Measurements from ENCODE around the gene SLU7. TPM values are rescaled to one million over a fixed set of nuclear protein-coding genes. Genes with fewer than 3 reads are reported as not detected.
"Not testable (repeated sequence)": the region's sequence is repeated elsewhere in the genome, so short reads cannot be mapped to it uniquely, and the experiment has no call there.

The SLU7 gene
- total RNA-seq, 1 experiment from 2014 or later = 75.3 TPM

DNA sequence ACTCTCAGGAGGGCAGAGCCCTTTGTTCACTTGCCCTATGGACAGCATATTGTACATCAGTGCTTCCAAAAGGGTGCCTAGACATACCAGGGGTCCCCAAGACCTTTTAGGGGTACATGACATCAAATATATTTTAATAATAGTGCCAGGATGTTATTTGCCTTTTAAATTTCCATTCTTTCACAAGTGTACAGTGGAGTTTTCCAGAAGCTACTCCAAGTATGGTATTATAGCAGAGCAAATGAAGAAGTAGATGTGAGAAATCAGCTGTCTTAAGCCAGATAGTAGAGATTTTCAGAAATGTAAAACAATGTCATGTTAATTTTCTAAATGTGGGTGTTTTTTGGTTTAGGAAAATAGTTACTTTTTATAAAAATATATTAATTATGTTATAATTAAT lies 18.4 kb upstream of the SLU7 start:
- peaks cover 6% of the 10 kb centered on the region; the same call in 1 of the 2 replicates for H3K4me1 ChIP-seq (replicated peaks; ENCODE audit: insufficient read depth)
- no peak overlapping the region for H3K4me3 ChIP-seq
- H3K27ac ChIP-seq = no peak overlapping the region
- no peak overlapping the region for H2AFZ ChIP-seq
- no peaks in the 10 kb centered on the region for H3K9me2 ChIP-seq (ENCODE audit: insufficient read depth)
- POLR2A ChIA-PET (ENCODE audit: unreplicated experiment) = no interaction called here
- H4K20me1 ChIP-seq (ENCODE audit: insufficient read depth) = no peaks in the 10 kb centered on the region
- intact Hi-C loops (cut with micrococcal nuclease; ENCODE audit: unreplicated experiment) = loop anchor here (5.0 kb wide), 1 partner anchor 350 kb away; no protein-coding TSS in a partner anchor
- H3K27me3 ChIP-seq (ENCODE audit: insufficient read depth, low read depth) = no peaks in the 10 kb centered on the region
- CTCF ChIA-PET = interaction anchor here (0.6 to 0.8 kb wide), 2 partner anchors 13 to 329 kb away, joined by 3 to 5 read pairs; no protein-coding TSS in a partner anchor
- no peak overlapping the region for H3K4me2 ChIP-seq
- BruUV-seq (replicated peaks) = no TSS peak
- H3F3A ChIP-seq (ENCODE audit: insufficient read depth, low read depth) = no peaks in the 10 kb centered on the region
- H3K36me3 ChIP-seq (ENCODE audit: low read depth) = no peaks in the 10 kb centered on the region
- no peaks in the 10 kb centered on the region for H3K79me2 ChIP-seq (ENCODE audit: low read depth)
- TF ChIP-seq EZH2 (IDR thresholded peaks at IDR 0.05; ENCODE audit: low read depth) = no peak
- TF ChIP-seq, protein P1, sequence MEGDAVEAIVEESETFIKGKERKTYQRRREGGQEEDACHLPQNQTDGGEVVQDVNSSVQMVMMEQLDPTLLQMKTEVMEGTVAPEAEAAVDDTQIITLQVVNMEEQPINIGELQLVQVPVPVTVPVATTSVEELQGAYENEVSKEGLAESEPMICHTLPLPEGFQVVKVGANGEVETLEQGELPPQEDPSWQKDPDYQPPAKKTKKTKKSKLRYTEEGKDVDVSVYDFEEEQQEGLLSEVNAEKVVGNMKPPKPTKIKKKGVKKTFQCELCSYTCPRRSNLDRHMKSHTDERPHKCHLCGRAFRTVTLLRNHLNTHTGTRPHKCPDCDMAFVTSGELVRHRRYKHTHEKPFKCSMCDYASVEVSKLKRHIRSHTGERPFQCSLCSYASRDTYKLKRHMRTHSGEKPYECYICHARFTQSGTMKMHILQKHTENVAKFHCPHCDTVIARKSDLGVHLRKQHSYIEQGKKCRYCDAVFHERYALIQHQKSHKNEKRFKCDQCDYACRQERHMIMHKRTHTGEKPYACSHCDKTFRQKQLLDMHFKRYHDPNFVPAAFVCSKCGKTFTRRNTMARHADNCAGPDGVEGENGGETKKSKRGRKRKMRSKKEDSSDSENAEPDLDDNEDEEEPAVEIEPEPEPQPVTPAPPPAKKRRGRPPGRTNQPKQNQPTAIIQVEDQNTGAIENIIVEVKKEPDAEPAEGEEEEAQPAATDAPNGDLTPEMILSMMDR (conservative IDR thresholded peaks at IDR 0.05) = no peak
- H3K9me3 ChIP-seq (ENCODE audit: insufficient read depth, low read depth) = no peaks in the 10 kb centered on the region
- no peak for DNase-seq

DNA sequence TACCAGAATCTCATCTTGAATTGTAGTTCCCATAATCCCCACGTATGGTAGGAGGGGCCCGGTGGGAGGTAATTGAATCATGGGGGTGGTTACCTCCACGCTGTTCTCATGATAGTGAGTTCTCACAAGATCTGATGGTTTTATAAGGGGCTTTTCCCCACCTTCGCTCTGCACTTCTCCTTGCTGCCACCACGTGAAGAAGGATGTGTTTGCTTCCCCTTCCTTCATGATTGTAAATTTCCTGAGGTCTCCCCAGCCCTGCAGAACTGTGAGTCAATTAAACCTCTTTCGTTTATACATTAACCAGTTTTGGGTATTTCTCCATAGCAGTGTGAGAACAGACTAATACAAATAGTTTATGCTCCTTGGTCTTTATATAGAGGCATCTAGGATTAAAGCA lies 17.8 kb upstream of the SLU7 start:
- CTCF ChIA-PET = interaction anchor here (0.8 kb wide), 1 partner anchor 12 kb away, joined by 3 read pairs; no protein-coding TSS in a partner anchor
- not testable (repeated sequence) for H3K27ac ChIP-seq; H3K4me3 ChIP-seq; BruUV-seq (replicated peaks); H3K4me1 ChIP-seq (replicated peaks; ENCODE audit: insufficient read depth); H3F3A ChIP-seq (ENCODE audit: insufficient read depth, low read depth); H3K9me3 ChIP-seq (ENCODE audit: insufficient read depth, low read depth); H4K20me1 ChIP-seq (ENCODE audit: insufficient read depth); H3K27me3 ChIP-seq (ENCODE audit: insufficient read depth, low read depth); H3K79me2 ChIP-seq (ENCODE audit: low read depth); H3K9me2 ChIP-seq (ENCODE audit: insufficient read depth); H3K36me3 ChIP-seq (ENCODE audit: low read depth); H2AFZ ChIP-seq; H3K4me2 ChIP-seq; DNase-seq
- intact Hi-C loops (cut with micrococcal nuclease; ENCODE audit: unreplicated experiment) = loop anchor here (5.0 kb wide), 1 partner anchor 351 kb away; no protein-coding TSS in a partner anchor
- POLR2A ChIA-PET (ENCODE audit: unreplicated experiment) = interaction anchor here (0.7 kb wide), 1 partner anchor 336 kb away, joined by 3 read pairs; no protein-coding TSS in a partner anchor

DNA sequence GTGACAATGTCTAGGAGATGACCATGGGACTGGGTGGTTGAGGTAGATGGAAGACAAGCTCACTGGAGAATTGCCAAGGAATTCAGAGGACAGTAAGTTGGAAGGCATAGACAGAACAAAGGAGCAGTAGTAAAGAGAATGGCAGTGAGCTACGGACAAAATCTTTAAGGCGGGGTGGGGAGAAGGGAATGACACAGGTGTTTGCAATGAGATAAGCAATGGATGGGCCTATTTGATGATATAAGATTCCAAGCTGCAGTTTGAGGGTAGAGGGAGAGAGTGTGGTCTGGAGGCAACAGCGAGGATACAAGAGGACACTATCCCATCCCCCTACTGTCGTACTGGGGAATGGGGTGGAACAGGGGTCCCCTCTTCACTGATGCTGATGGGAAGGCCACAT lies 17.1 kb upstream of the SLU7 start:
- no peaks in the 10 kb centered on the region for H3K36me3 ChIP-seq (ENCODE audit: low read depth)
- no peaks in the 10 kb centered on the region for H3K27me3 ChIP-seq (ENCODE audit: insufficient read depth, low read depth)
- no peaks in the 10 kb centered on the region for H3K79me2 ChIP-seq (ENCODE audit: low read depth)
- H3K9me2 ChIP-seq (ENCODE audit: insufficient read depth) = no peaks in the 10 kb centered on the region
- no peaks in the 10 kb centered on the region for H3K9me3 ChIP-seq (ENCODE audit: insufficient read depth, low read depth)
- CTCF ChIA-PET = no interaction called here
- intact Hi-C loops (cut with micrococcal nuclease; ENCODE audit: unreplicated experiment) = loop anchor here (5.0 kb wide), 1 partner anchor 351 kb away; no protein-coding TSS in a partner anchor
- H4K20me1 ChIP-seq (ENCODE audit: insufficient read depth) = no peaks in the 10 kb centered on the region
- no peak overlapping the region for H3K4me2 ChIP-seq
- no peak overlapping the region for H3K27ac ChIP-seq
- DNase-seq = no peak
- TF ChIP-seq, protein P1 (conservative IDR thresholded peaks at IDR 0.05) = no peak
- no peak for TF ChIP-seq EZH2 (IDR thresholded peaks at IDR 0.05; ENCODE audit: low read depth)
- H3K4me3 ChIP-seq = no peak overlapping the region
- no peak overlapping the region for H2AFZ ChIP-seq
- H3K4me1 ChIP-seq (replicated peaks; ENCODE audit: insufficient read depth) = peaks cover 6% of the 10 kb centered on the region; the same call in 1 of the 2 replicates
- no TSS peak for BruUV-seq (replicated peaks)
- no peaks in the 10 kb centered on the region for H3F3A ChIP-seq (ENCODE audit: insufficient read depth, low read depth)
- POLR2A ChIA-PET (ENCODE audit: unreplicated experiment) = interaction anchor here (0.7 kb wide), 1 partner anchor 337 kb away, joined by 3 read pairs; no protein-coding TSS in a partner anchor

DNA sequence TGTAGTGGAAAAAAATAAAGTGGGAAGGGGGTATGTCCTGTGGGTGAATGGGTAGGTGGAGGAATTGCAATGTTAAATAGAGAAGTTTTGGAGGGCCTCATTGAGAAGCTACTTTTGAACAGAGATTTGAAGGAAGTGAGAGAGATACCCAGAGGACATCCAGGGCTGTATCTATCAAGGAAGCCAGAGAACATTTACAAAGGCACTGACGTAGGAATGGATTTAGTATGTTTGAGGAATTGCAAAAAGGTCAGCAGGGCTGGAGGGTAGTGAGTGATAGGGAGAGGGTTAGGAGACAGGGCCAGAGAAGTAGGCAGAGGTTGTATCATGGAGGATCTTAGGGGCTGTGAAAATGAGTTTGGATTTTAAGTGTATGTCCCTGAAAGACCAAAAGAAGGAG lies 16.7 kb upstream of the SLU7 start:
- Histone ChIP-seq H3K9me3 (ENCODE audit: insufficient read depth, low read depth) (no peaks in the 10 kb centered on the region), H3K27me3 (ENCODE audit: insufficient read depth, low read depth) (no peaks in the 10 kb centered on the region), H3K36me3 (ENCODE audit: low read depth) (no peaks in the 10 kb centered on the region), H3K9me2 (ENCODE audit: insufficient read depth) (no peaks in the 10 kb centered on the region), H3K4me2 (no peak overlapping the region), H3K27ac (no peak overlapping the region), H3K79me2 (ENCODE audit: low read depth) (no peaks in the 10 kb centered on the region), H3K4me3 (no peak overlapping the region), H2AFZ (no peak overlapping the region), H3F3A (ENCODE audit: insufficient read depth, low read depth) (no peaks in the 10 kb centered on the region), H4K20me1 (ENCODE audit: insufficient read depth) (no peaks in the 10 kb centered on the region), H3K4me1 (replicated peaks; ENCODE audit: insufficient read depth) (peaks cover 6% of the 10 kb centered on the region; the same call in 1 of the 2 replicates)
- intact Hi-C loops (cut with micrococcal nuclease; ENCODE audit: unreplicated experiment) = loop anchor here (5.0 kb wide), 1 partner anchor 352 kb away; no protein-coding TSS in a partner anchor
- BruUV-seq (replicated peaks) = no TSS peak
- ChIA-PET CTCF (no interaction called here), POLR2A (ENCODE audit: unreplicated experiment) (no interaction called here)
- DNase-seq = no peak
- TF ChIP-seq EZH2 (IDR thresholded peaks at IDR 0.05; ENCODE audit: low read depth) = no peak
- TF ChIP-seq, protein P1 (conservative IDR thresholded peaks at IDR 0.05) = no peak

All from PC-9 (cell line).